IPS-20b (cell line): ENCODE results near the gene SPTBN1.

ENCODE experiments used
- H3K27ac ChIP-seq: one replicate; pipeline ENCODE4 v1.5.1; 2013; ENCODE audit warnings: low read length
- H3K27me3 ChIP-seq: 2 replicates; pipeline ENCODE4 v1.6.1; 2013; ENCODE audit warnings: mild to moderate bottlenecking, low read length, inconsistent platforms; ENCODE audit not compliant: insufficient read depth
- H3K36me3 ChIP-seq: 2 replicates; pipeline ENCODE4 v1.6.1; 2013; ENCODE audit warnings: low read depth, mild to moderate bottlenecking, inconsistent platforms, low read length, moderate library complexity; ENCODE audit not compliant: insufficient read depth
- H3K4me1 ChIP-seq: 2 replicates; pipeline ENCODE4 v1.6.1; 2013; ENCODE audit warnings: mild to moderate bottlenecking, control low read depth, inconsistent platforms, low read length, moderate library complexity; ENCODE audit not compliant: insufficient read depth
- H3K4me3 ChIP-seq: 2 replicates; pipeline ENCODE4 v1.5.1; 2013; ENCODE audit warnings: mild to moderate bottlenecking, low read length, inconsistent platforms
- H3K9ac ChIP-seq: 2 replicates; pipeline ENCODE4 v1.6.1; 2013; ENCODE audit warnings: low read depth, mild to moderate bottlenecking, inconsistent platforms, low read length, moderate library complexity
- H3K9me3 ChIP-seq: 2 replicates; pipeline ENCODE4 v1.6.1; 2013; ENCODE audit warnings: mild to moderate bottlenecking, low read depth, low read length, inconsistent platforms; ENCODE audit not compliant: insufficient read depth

Gene SPTBN1

DNA sequence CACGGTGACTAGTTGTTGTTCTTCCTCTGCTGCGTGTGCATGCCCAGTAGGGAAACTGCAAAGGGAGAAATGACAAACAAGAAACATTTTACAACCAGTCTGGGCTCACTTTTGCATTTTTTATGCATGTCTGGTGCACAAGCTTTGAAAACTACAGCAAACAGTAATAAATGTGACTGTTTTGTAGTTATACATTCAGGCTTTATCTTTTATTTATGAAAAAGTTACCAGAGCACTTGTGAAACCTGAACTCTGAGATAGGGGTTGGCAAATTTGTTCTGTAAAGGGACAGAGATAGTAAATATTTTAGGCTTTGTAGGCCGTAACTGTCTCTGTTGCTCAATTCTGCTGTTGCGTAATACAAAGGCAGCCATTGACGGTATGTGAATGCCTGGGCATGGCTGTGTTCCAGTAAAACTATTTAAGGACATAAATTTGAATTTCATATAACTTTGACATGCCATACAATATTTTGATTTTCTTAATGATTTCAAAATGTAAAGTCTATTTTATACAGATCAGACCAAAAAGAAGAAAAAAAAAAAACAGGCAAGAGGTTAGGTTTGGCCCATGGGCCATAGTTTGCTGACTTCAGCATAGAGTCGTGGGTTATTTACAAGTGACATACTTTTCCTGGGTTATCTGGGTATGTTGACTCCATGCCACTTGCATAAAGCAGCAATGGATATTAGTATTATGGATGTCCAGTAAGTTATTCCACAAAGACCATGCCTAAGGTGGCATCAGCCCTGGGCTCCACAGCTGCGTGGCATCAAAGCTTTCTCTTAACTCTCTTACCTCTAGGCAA, 213.8 kb downstream of the SPTBN1 start:
- Histone ChIP-seq H3K9me3 (no peaks in the 10 kb centered on the region), H3K27ac (no peak overlapping the region), H3K4me3 (no peak overlapping the region), H3K4me1 (no peaks in the 10 kb centered on the region; the same call in 1 of the 2 replicates), H3K27me3 (no peaks in the 10 kb centered on the region), H3K9ac (no peak overlapping the region), H3K36me3 (peaks cover 62% of the 10 kb centered on the region)

DNA sequence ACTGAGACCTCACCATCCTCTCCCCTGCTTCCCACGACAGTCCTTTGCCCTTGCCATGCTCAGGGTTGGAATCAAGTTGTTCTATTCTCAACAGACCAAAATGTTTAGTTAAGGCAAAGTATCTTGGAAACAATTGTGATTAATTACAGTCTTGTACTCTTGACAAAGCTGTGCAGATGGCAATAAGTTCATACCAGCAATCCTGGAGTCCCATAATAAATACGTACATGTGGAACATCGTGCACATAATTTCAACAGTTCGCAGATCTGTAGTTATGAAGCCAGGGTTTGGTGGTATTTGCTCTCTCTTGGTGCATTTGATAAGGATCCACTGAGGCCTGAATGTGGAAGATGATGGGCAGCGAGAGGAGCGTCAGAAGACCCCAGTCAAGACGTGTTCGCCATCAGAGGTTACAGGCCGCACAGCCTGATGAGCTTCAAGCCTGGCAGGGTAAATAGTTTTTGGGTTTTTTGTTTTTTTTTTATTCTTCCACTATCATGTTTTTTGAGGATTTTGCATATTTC, 214.4 kb downstream of the SPTBN1 start:
- peaks cover 58% of the 10 kb centered on the region for H3K36me3 ChIP-seq
- no peak overlapping the region for H3K4me3 ChIP-seq
- H3K27me3 ChIP-seq: no peaks in the 10 kb centered on the region
- no peaks in the 10 kb centered on the region for H3K9me3 ChIP-seq
- H3K4me1 ChIP-seq: no peaks in the 10 kb centered on the region
- H3K27ac ChIP-seq: no peak overlapping the region
- H3K9ac ChIP-seq: no peak overlapping the region

DNA sequence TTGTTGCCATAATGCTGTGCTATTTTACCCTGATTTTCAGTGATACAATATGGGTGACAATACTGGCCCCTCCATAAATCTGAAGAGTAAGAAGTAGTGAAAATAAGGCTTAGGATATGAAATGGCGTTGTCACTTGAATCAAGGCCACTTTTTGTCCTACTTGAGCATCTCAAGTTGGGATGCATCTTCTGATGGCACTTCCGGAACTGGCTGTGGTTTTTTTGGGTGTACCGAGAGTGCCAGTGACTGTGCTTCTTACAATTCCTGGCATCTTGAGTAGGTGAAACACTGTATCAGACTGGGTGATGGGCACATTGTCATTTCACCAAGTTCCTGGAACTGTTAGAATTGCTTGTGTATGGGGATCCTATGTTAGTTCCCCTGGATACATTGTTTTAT, 214.9 kb downstream of the SPTBN1 start:
- no peak overlapping the region for H3K4me3 ChIP-seq
- no peak overlapping the region for H3K27ac ChIP-seq
- no peaks in the 10 kb centered on the region for H3K27me3 ChIP-seq
- no peaks in the 10 kb centered on the region for H3K9me3 ChIP-seq
- no peaks in the 10 kb centered on the region for H3K4me1 ChIP-seq
- H3K36me3 ChIP-seq: peaks cover 53% of the 10 kb centered on the region
- H3K9ac ChIP-seq: no peak overlapping the region

DNA sequence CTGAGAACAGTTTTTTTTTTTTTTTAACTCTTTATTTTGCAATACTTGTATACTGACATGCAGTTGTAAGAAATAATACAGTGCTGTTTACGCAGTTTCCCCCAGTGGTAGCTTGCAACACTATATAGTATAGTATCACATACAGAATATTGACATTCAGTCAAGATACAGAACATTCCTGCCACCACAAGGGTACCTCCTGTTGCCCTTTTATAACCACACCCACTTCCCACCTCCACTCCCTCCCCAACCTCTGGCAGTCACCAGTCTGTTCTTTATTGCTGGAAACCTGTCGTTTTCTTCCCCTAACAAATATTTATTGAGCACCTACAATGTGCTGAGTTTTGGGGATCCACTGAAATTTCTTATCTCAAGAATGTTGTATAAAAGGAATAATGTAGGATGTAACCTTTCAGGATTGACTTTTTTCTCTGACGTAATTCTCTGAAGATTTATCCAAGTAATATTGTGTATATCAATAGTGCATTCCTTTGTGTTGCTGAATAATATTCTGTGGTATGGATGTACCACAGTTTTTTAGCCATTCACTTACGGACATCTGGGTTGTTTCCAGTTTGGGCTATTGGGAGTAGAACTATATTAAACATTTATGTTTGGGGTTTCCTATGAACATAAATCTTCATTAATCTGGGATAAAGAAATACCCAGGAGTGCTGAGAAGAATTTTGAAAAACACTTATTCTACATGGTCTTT, 215.9 kb downstream of the SPTBN1 start:
- Histone ChIP-seq H3K4me3 (no peak overlapping the region), H3K36me3 (peaks cover 43% of the 10 kb centered on the region), H3K27me3 (no peaks in the 10 kb centered on the region), H3K9me3 (no peaks in the 10 kb centered on the region), H3K27ac (no peak overlapping the region), H3K4me1 (no peaks in the 10 kb centered on the region), H3K9ac (no peak overlapping the region)

DNA sequence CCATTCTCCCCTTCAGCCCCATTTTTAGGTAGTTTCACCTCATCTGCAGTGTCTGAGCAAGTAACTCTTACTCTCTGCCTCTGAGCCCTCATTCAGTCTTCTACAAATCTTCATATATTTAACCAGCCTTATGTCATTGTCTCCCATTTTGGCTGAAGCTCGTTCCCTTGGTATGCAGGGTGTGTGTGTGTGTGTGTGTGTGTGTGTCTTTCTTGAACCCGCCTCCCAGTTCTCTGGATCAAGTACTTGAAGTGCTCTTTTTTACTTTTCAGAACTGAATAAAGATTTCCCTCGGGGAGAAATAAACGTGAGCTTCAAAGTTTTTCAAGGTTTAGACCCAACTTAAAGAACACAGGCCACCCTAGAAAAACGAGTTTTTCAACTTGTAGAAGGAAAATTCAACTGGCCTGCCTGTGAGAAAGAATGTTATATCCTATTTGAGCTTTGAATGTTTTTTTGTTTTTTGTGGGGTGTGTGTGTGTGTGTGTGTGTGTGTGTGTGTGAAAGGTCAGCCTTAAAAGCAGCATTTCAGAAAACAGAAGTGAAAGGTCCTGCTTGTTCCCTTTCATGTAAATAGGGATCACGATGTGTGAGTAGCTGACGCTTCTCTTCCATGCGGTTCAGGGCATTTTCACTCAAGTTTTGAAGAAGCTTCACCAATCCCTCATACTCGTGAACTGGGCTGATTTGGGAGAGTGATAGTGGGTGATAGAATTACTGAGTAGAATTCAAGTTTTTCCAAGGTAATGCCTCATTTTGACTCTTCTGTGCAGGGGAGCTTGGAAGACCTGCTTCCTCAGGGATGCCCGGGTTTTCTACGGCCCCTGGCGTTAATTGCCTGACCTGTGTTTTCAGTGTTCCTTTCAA, 216.7 kb downstream of the SPTBN1 start:
- H3K36me3 ChIP-seq: peaks cover 35% of the 10 kb centered on the region
- no peaks in the 10 kb centered on the region for H3K4me1 ChIP-seq
- H3K9ac ChIP-seq: no peak overlapping the region
- H3K27me3 ChIP-seq: no peaks in the 10 kb centered on the region
- H3K9me3 ChIP-seq: no peaks in the 10 kb centered on the region
- no peak overlapping the region for H3K27ac ChIP-seq
- no peak overlapping the region for H3K4me3 ChIP-seq

DNA sequence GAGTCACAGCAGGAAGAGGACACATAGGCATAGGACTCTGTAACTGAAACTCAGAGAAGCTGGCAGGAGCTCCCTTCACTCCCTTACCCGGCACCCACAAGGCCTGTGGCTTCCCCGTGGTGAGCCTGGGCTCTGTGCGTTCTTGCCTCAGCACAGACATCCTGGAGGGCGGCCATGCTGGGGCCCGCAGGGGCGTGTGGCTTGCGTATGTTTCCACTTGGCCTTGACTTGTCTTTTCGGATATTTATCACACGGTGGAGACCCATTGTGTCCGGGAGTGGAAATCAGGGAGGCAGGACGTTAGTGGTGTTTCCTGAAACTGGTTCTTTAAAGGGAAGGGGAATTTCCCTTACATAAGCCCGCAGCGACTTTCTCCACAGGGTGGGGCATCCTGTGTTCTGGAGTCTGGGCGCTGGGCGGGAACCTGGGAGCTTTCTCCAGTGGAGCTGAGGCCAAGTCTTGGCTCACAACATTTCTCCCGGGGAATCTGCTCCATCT, 217.4 kb downstream of the SPTBN1 start:
- Histone ChIP-seq H3K9me3 (no peaks in the 10 kb centered on the region), H3K4me3 (no peak overlapping the region), H3K27me3 (no peaks in the 10 kb centered on the region), H3K36me3 (peaks cover 28% of the 10 kb centered on the region), H3K27ac (no peak overlapping the region), H3K4me1 (no peaks in the 10 kb centered on the region), H3K9ac (no peak overlapping the region)

DNA sequence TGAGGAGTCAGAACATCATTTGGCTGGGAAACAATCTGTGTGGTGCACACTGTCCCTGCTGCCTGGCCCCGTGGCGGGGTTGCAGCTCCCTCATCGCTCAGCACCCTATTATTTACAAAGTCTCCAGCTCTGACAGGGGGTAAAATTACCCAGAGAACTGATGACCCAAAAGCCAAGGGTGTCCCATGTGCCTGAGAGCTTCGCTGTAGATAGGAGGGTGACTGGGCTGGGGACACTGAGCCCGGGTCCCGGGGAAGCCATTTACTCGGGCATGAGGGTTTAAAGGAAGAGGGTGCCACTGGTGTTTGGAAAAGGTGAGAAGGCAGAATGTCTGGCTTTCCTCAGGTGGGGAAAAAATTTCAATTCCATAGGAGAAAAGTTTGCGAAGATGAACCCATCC, 219.2 kb downstream of the SPTBN1 start:
- no peak overlapping the region for H3K9ac ChIP-seq
- H3K27me3 ChIP-seq: no peaks in the 10 kb centered on the region
- no peak overlapping the region for H3K27ac ChIP-seq
- no peak overlapping the region for H3K4me3 ChIP-seq
- H3K9me3 ChIP-seq: no peaks in the 10 kb centered on the region
- no peaks in the 10 kb centered on the region for H3K4me1 ChIP-seq
- peaks cover 11% of the 10 kb centered on the region for H3K36me3 ChIP-seq

DNA sequence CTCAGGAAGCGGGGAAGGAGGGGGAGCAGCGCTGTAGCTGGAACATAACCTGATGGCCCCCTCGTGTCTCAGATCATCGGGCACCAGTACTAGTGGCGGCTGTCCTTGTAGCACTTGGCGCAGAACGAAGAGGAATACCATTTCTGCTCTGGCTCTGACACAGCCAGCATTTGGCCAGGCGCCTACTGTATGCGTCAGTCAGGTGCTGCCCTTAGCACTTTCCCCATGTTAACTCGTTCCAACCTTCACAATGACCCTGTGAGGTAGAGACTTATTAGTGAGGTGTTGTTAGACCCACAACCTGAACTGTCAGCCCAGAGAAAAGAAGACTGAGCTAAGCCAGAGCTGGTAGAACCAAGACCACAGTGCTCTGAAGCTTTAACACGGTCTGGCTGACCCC, 219.6 kb downstream of the SPTBN1 start:
- H3K27me3 ChIP-seq: no peaks in the 10 kb centered on the region

DNA sequence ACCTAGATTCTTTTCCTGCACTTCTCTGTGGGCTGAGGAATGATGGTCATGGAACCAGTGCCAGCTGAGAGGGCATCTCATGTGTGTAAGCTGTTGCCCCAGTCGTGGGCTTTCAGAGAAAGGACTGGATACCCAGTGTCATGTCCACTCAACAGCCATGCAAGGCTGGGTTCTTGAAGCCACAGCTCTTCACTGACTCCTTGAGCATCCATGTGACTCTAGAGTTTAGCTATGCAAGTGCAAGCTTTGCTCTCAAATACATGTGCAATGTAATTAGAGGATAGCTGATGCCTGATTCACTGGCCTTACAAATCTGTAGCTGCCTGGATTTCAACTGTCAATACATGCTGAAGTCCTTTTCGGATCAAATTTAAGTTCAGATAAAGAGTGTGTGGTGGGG, 220.5 kb downstream of the SPTBN1 start:
- H3K4me1 ChIP-seq: no peaks in the 10 kb centered on the region
- H3K27ac ChIP-seq: no peak overlapping the region
- H3K36me3 ChIP-seq: no peaks in the 10 kb centered on the region
- H3K4me3 ChIP-seq: no peak overlapping the region
- no peak overlapping the region for H3K9ac ChIP-seq
- no peaks in the 10 kb centered on the region for H3K9me3 ChIP-seq
- H3K27me3 ChIP-seq: no peaks in the 10 kb centered on the region

More for the DNA sequence above, 219.6 kb downstream of the SPTBN1 start:
- no peak overlapping the region for H3K27ac ChIP-seq
- H3K36me3 ChIP-seq: peaks cover 6% of the 10 kb centered on the region
- no peaks in the 10 kb centered on the region for H3K9me3 ChIP-seq
- H3K4me3 ChIP-seq: no peak overlapping the region
- no peaks in the 10 kb centered on the region for H3K4me1 ChIP-seq
- no peak overlapping the region for H3K9ac ChIP-seq

DNA sequence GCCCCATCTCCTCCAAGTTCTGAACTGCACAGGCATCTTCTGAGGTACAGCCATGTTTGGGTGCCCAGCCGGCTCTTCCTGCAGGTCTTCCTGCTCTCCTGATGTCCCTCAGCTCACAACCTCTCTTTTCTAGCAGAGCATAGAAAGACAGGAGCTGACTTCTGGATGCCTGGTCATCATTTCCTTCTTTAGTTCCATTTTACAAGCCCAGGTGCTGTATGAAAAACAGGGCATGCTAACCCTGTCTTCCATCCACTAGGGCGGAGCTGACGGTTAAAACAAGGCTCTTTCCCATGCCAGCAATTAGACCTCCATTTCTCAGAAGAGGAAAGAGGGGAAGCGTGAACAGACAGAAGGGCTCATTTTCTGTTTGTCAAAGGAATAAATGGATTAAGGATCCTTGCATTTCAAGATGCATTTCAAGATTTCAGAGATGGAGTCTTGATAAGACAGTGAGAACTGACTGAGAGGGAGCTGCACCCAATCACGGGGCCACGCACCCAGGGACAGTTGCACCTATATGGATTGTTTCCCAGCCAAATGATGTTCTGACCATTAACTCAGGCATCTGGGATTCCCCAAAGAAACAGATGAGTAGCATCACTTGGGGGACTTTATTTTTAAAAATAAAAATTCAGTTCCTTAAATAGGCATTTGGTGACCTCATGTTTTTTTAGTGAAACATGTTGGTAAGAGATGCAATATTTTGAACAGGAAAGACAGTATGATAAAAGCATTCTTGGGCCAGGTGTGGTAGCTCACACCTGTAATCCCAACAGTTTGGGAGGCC, 221.5 kb downstream of the SPTBN1 start:
- Histone ChIP-seq H3K4me3 (no peak overlapping the region), H3K9ac (no peak overlapping the region), H3K4me1 (no peaks in the 10 kb centered on the region), H3K27ac (no peak overlapping the region), H3K27me3 (no peaks in the 10 kb centered on the region), H3K36me3 (no peaks in the 10 kb centered on the region), H3K9me3 (no peaks in the 10 kb centered on the region)

DNA sequence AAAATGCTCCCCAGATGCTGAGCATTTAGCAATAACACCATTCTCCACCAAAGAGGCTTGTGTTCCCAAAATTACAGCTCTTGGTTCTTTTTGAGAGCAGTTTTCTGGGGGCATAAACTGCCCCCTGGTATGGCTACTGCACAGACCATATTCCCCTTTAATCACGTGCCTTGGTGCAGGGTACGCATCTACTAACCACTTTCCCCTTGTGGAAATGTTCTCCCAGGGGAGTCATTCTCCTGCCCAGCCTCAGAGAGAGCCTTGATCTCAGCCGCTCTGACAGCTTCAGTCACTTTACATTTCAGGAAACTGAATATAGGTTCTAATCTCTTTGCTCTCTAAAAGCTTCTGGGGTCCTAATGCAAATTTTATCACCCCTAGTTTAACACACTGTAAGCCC, 222.6 kb downstream of the SPTBN1 start:
- H3K4me3 ChIP-seq: no peak overlapping the region
- no peaks in the 10 kb centered on the region for H3K36me3 ChIP-seq
- no peak overlapping the region for H3K27ac ChIP-seq
- no peak overlapping the region for H3K9ac ChIP-seq
- H3K27me3 ChIP-seq: no peaks in the 10 kb centered on the region
- no peaks in the 10 kb centered on the region for H3K4me1 ChIP-seq
- H3K9me3 ChIP-seq: no peaks in the 10 kb centered on the region
